Stimulated activated CD4-positive, alpha-beta T cell treated with anti-CD3 and anti-CD28 coated beads, Interleukin-12 subunit alpha, Interleukin-12 subunit beta, amount 100 ng/mL, for 48 hours (primary cell): ENCODE results near the gene PSMB10.
A peak's percentile ranks its signal among the peaks of the same experiment; 100 is the strongest.
"Not testable (repeated sequence)": the region's sequence is repeated elsewhere in the genome, so short reads cannot be mapped to it uniquely, and the experiment has no call there.

ENCODE experiments used
- DNase-seq, 3 donors: peaks; one replicate each; pipeline ENCODE4 v3.0.0-alpha.2; 2020; ENCODE audit warnings: low read depth in 2 of 3, low spot score in 1 of 3

The PSMB10 gene

GRCh38 chr16:67943256-67943618 lies 6.6 kb upstream of the PSMB10 start:
- no peak for DNase-seq

DNA sequence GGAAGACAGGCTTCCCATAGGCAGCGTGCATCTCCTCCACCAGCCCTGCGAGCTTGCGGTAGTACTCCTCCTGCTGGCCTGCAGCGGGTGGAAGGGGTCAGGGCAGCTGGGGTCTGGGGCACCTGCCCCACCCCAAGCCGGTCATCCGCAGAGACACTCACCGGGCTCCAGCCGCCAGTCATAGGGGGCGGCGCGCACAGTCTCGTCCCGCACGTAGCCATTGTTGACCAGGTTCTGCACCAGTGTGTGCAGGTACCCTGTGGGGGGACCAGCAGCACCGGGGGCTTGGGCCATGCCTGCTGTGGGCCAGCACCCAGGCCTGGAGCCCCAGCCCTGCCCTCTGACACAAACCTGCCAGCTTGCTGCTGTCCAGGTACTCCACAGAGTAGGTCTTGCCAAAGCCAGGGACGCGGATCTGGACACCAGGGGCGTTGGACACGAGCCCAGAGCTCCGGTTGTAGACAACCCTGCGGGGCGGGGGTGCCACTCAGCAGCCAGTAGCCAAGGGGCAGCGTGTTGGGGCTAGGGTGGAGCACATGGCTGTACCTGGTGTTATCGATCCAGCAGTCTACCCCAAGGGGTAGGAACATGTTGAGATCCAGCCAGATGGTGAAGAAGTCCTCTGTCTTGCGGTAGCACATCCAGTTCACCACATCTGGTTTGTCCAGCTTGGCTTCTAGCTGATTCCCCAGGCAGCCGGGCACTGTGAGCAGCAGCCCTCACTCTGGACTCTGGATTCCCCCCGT lies 6.0 kb upstream of the PSMB10 start:
- no peak for DNase-seq

DNA sequence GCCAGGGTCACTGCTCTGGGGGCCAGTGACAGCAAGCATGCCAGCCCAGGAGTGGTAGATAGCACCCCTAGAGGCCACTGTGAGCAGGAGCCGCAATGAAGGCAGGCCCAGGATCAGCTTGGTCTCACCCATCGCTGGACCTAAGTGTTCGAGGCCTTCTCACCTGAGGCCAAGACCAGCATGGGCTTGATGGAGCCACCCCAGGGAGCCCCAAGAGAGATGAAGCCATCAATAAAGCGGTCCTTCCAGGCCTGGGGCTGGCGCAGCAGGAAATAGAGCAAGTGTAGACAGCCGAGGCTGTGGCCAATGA lies 5.5 kb upstream of the PSMB10 start:
- no peak for DNase-seq

GRCh38 chr16:67941469-67942199 lies 5.0 kb upstream of the PSMB10 start:
- DNase-seq = no peak

GRCh38 chr16:67940446-67941089 lies 3.9 kb upstream of the PSMB10 start:
- no peak for DNase-seq

DNA sequence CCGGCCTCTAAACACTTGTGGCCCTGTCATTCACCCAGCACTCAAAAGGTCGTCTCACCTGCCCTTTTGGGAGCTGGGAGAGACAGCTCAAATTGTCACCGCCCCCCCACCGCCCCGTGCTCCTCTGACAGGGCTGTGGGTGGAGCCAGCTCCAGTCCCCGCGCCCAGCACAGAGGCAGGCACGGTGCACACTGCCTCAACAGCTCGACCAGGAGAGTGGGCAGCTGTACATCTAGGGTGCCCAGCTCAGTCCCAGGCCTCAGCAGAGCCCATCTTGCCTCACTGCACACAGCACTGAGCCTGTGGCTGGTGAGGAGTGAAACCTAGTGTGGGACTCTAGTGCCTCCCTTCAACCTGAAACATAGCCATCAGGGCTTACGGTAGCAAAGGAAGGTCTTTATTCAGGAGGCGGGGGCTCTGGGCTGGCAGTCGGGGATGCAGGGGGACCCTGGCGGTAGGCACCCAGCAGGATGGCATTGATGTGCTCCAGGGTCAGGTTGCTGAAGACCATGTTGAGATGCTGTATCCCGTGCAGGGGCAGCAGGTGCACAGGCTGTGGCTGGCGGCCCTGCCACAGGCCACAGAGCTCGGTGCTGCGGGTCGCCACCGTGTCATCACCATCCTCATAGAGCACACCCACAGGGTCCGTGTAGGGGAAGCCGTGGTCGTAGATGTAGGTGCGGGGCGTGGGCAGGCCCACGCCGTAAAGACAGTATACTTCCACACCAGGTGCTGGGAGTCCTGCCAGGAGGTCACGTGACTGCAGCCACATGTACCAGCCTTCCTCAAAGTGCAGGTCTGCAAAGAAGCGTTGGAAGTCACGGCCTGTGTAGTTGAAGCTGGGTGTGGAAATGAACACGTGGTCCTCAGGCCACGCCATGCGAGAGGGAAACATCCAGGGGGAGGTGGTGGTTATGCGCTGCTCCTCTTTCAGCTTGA lies 3.1 kb upstream of the PSMB10 start:
- peak in 1 of 3 donors; percentile 26 for DNase-seq

GRCh38 chr16:67937713-67938112 lies 1.1 kb upstream of the PSMB10 start:
- not testable (repeated sequence) for DNase-seq

DNA sequence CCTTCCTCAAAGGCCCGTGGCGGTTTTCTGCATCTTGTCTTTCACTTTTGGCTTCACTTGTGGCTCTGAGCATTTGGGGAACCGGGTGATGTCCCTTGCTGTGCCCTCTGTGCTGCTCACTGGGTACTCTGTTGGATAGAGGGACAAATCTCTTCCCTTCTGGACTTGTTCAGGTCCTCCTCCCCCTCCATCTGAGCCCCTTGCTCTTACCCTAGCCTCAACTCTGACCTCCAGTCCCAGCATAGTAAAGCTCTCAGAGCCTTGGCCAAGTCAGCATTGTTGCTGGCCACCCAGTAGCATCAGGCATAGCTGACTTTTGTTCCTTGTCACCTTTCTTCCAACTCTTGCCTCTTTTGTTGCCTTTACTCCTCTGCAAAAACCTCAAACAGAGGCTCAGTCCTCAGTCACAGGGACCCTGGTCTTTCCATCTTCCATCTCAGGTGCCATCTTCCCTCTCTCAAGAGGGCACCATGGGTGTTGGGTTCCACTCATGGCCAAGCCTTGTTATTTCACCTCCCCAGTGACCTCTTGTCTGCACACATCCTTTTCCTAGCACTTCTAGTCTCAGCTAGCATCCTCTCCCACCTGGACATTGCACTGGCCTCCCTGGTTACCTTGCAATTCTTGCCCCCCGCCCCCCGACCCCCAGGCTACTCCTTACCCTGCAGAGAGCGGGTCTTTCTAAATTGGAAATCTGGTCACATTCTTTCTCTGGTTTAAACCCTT lies 393 bp upstream of the PSMB10 start:
- peak; percentile 63 to 70 (median 68) for DNase-seq

GRCh38 chr16:67935402-67936123 lies 1.1 kb downstream of the PSMB10 start:
- peak; percentile 95 for DNase-seq

GRCh38 chr16:67935101-67935401 lies 1.6 kb downstream of the PSMB10 start:
- DNase-seq = no peak

- no peak for DNase-seq
Observed at GRCh38 chr16:67934306-67935100, 2.1 kb downstream of the PSMB10 start.

- no peak for DNase-seq
Observed at GRCh38 chr16:67933805-67934204, 2.8 kb downstream of the PSMB10 start.

- DNase-seq = no peak
Observed at GRCh38 chr16:67932462-67932840, 4.2 kb downstream of the PSMB10 start.

DNA sequence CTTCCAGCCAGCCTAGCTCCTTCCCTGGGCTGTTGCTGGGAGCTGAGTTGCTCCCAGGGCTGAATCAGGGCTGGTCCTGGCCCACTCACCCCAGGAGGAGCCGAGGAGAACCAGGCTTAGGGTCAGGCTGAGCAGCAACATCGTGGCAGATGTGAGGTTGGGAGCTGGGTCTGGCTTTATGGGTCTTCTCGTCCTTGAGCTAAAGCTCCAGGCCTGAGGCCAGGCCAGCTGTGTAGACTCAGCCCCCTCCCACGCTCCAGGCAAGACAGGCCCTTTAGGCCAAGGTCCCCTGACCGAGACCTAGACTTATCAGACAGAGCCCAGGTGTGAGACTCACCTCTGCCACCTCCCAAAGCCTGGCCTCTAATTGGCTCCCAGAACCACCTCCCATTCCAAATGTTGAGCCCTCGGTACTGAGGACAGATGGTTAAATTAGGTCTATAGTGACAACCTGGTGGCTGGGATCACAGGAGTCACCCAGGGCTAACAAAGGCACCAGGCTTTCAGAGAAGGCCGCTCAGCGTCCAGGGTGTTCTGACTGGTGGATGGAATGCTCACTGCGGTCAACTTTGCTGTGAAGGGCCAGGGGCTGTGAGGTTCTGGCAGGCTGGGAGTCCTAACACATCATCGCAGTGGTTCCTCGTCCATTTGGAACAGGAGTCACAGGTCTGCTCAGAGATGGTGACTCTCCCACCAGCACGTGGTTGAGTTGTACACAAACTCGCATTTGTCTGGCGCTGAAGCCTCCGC lies 4.8 kb downstream of the PSMB10 start, which contains the start of gene CTRL:
Gene CTRL (minus strand): TSS at position 151 of the 750 bp plus-strand sequence. CDS start 10 bp downstream, at position 141.
- no peak for DNase-seq

DNA sequence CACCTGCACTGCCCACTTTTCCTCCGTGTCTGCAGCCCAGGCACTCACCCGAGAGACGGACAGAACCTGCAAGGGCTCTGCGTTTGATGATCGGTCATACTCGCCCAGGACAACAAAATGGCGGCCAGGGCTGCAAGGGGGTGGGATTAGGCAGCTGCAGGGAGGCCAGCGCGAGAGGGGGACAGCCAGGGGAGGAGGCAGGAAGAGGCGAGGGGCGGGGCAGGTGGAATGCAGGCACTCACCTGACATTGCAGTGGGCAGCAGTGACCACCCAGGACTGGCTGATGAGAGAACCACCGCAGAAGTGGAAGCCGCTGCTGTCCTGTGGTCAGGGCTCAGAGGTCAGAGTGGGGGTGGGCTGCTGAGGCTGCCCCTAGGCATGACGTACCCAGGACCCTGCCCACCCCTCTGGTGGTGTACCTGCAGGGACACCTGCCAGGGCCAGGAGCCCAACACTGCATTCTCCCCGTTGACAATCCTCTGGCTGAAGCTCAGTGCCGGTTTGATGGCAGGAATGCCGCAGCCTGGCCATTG lies 5.9 kb downstream of the PSMB10 start:
- DNase-seq = no peak

DNA sequence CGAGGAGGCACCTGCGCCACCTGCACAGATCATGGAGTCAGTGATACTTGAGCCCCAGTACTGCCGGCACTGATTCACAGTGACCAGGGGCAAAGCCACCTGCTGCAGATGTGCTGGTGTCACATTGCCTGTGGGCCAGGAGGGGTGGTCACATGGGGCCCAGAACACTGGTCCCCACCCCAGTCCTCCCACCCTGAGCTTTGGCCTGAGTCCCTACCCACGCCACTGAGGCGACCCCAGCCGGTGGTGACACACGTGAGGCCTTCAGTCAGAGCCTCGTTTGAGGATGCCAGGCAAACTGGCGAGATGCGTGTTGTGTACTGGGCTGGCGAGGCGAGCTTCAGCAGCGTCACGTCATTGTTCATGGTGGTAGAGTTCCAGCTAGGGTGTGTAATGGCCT lies 6.5 kb downstream of the PSMB10 start:
- DNase-seq = no peak

DNA sequence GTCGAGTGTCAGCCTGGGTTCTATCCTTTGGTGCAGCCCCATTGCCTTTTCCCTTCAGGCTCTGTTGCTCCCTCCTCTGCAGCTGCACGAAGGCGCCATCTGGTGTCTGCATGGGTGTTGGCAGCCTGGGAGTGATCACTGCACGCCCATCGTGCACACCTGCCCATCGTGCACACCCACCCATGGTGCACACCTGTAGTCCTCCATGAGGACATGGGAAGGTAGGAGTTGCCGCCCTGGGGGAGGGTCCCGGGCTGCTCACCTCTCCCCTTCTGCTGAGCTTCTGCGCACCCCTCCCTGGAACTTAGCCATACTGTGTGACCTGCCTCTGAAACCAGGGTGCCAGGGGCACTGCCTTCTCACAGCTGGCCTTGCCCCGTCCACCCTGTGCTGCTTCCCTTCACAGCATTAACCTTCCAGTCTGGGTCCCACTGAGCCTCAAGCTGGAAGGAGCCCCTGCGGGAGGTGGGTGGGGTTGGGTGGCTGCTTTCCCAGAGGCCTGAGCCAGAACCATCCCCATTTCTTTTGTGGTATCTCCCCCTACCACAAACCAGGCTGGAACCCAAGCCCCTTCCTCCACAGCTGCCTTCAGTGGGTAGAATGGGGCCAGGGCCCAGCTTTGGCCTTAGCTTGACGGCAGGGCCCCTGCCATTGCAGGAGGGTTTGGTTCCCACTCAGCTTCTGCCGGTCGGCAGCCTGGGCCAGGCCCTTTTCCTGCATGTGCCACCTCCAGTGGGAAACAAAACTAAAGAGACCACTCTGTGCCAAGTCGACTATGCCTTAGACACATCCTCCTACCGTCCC lies 7.9 kb downstream of the PSMB10 start:
- DNase-seq = peak; percentile 58 to 80 (median 70)
